ENCODE data around the gene SYTL2.

Gene SYTL2

GRCh38 chr11:85724748-85725465 lies 86.0 kb downstream of the SYTL2 start:
- no peak for DNase-seq (ENCODE audit: extremely low read depth, low read depth)
- no peak overlapping the region for H3K4me3 ChIP-seq (replicated peaks; ENCODE audit: low read depth, low read length)
- no peak for TF ChIP-seq CTCF (IDR thresholded peaks at IDR 0.05; ENCODE audit: low read depth, low read length, missing control alignments)

- DNase-seq (ENCODE audit: extremely low read depth, low read depth): no peak
- no peak overlapping the region for H3K4me3 ChIP-seq (replicated peaks; ENCODE audit: low read depth, low read length)
- TF ChIP-seq CTCF (IDR thresholded peaks at IDR 0.05; ENCODE audit: low read depth, low read length, missing control alignments): no peak
These were observed 87.9 kb downstream of the SYTL2 start for GRCh38 chr11:85723088-85723487.

GRCh38 chr11:85721191-85721590 lies 89.8 kb downstream of the SYTL2 start:
- no peak overlapping the region for H3K4me3 ChIP-seq (replicated peaks; ENCODE audit: low read depth, low read length)
- TF ChIP-seq CTCF (IDR thresholded peaks at IDR 0.05; ENCODE audit: low read depth, low read length, missing control alignments): no peak
- DNase-seq (ENCODE audit: extremely low read depth, low read depth): peak; percentile 22

- peak; percentile 95 for DNase-seq (ENCODE audit: extremely low read depth, low read depth)
- no peak for TF ChIP-seq CTCF (IDR thresholded peaks at IDR 0.05; ENCODE audit: low read depth, low read length, missing control alignments)
- peak overlapping the region; percentile 35 for H3K4me3 ChIP-seq (replicated peaks; ENCODE audit: low read depth, low read length)
These were observed 91.7 kb downstream of the SYTL2 start for GRCh38 chr11:85718991-85719807.

GRCh38 chr11:85718126-85718943 lies 92.6 kb downstream of the SYTL2 start:
- no peak for TF ChIP-seq CTCF (IDR thresholded peaks at IDR 0.05; ENCODE audit: low read depth, low read length, missing control alignments)
- DNase-seq (ENCODE audit: extremely low read depth, low read depth): no peak
- peak overlapping the region; percentile 35 for H3K4me3 ChIP-seq (replicated peaks; ENCODE audit: low read depth, low read length)

GRCh38 chr11:85717429-85717828 lies 93.5 kb downstream of the SYTL2 start:
- no peak overlapping the region for H3K4me3 ChIP-seq (replicated peaks; ENCODE audit: low read depth, low read length)
- DNase-seq (ENCODE audit: extremely low read depth, low read depth): no peak
- no peak for TF ChIP-seq CTCF (IDR thresholded peaks at IDR 0.05; ENCODE audit: low read depth, low read length, missing control alignments)
